GM13977 (cell line): ENCODE data around the gene LUZP2.

Experiments
- DNase-seq: peaks from one replicate; pipeline ENCODE4 v3.0.0; 2012; ENCODE audit warnings: low spot score
- CTCF ChIP-seq: IDR thresholded peaks from 2 replicates; pipeline ENCODE4 v1.5.1; 2012; ENCODE audit warnings: mild to moderate bottlenecking, control low read depth; ENCODE audit not compliant: insufficient read depth; ENCODE audit errors: extremely low read depth, missing control alignments
- in situ Hi-C: fragments of 300-500 bp; cut with MboI; formaldehyde crosslinking; loops from one replicate; pipeline ENCODE4 v1.12.0; 2022; ENCODE audit warnings: low sequenced_read_pairs, low pct_unique_long_range_greater_than_20kb, mixed read lengths, inconsistent platforms; ENCODE audit not compliant: unreplicated experiment

Gene LUZP2

GRCh38 chr11:24496736-24497725 lies at the start of gene LUZP2:
Gene LUZP2, plus strand, starts transcription at chr11:24497053.
- no peak for TF ChIP-seq CTCF
- no peak for DNase-seq
- in situ Hi-C loops: no loop called here

- no peak for TF ChIP-seq CTCF
- in situ Hi-C loops: no loop called here
- no peak for DNase-seq
Measured at GRCh38 chr11:24453129-24453718, 43.6 kb upstream of the LUZP2 start.

GRCh38 chr11:24457985-24458384 lies 38.9 kb upstream of the LUZP2 start:
- in situ Hi-C loops: no loop called here
- no peak for DNase-seq
- no peak for TF ChIP-seq CTCF

GRCh38 chr11:24470431-24470830 lies 26.4 kb upstream of the LUZP2 start:
- no peak for TF ChIP-seq CTCF
- DNase-seq: no peak
- in situ Hi-C loops: no loop called here

- DNase-seq: no peak
- in situ Hi-C loops: no loop called here
- no peak for TF ChIP-seq CTCF
Measured at GRCh38 chr11:24471084-24471483, 25.8 kb upstream of the LUZP2 start.

- in situ Hi-C loops: no loop called here
- no peak for DNase-seq
- TF ChIP-seq CTCF: no peak
Measured at GRCh38 chr11:24478718-24479117, 18.1 kb upstream of the LUZP2 start.
